ENCODE results near the gene DENND1A.
"Not testable (repeated sequence)": the region's sequence is repeated elsewhere in the genome, so short reads cannot be mapped to it uniquely, and the experiment has no call there.

Gene DENND1A

DNA sequence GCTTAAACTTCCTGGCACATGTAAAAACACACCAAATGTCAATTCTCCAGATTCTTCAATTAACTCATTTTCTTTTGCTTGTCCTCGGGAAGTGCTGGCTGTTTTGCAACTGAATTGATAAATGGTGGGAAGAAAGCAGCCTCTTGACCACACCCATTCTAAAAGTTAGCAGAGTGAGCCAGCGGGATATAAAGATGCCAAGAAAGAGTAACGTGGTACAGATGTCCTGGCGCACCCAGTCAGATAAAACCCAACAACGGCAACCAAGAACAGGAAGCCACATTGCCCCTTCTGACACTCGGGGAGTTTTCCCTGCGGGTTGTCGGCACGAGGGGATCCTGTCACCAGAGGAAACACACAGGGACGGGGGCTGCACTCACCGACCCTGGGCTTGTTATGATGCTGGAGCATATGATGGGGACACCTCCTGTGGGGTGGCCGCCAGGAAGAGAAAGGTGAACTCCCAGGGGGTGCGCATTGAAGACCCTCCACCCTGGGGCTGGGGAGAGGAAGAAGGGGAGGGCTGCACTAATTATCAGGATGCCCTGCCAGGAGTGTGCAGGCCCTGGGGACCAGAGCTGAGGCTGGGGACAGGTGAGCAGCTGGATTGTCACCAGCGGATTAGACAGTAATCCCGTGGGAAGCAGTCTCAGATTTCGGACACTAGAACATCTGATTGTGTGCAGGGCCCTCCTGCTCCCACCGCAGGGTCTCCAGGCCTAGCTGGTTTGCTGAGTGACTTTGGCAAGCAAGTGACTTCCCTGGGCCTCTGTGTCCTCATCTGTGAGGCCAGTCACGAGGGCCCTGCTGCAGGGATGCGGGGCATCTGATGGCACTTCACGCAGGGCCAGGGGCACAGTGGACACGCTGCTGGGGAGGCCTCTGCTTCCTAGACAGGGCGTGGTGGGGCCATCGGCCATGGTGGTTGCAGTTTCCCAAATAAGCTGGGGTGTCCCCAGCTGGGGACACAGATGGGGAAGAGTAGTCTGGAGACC lies 514.7 kb downstream of the DENND1A start:
- no peak for DNase-seq
- intact Hi-C loops (cut with DNase I): loop anchor here (10.0 kb wide), 1 partner anchor 60 kb away; no protein-coding TSS in a partner anchor

DNA sequence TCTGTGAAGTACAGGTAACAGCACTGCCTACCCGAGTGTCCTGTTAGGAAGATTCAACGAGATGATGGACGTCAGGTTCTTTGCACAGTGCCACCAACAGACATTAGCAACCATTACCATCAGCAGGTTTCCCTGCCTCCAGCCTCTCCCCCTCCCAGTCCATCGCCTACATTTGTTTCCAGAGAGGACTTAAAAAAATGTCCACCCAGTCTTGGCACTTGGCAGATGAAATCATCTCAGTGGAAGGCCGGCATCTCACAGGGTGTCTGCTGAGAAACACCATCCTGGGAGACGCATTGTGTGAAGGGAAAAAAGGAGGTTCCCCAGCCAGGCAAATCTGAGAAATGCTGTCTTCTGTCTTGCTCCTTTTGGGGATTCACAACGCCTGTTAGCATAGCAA lies 515.7 kb downstream of the DENND1A start:
- DNase-seq: no peak
- intact Hi-C loops (cut with DNase I): loop anchor here (10.0 kb wide), 1 partner anchor 61 kb away; no protein-coding TSS in a partner anchor

DNA sequence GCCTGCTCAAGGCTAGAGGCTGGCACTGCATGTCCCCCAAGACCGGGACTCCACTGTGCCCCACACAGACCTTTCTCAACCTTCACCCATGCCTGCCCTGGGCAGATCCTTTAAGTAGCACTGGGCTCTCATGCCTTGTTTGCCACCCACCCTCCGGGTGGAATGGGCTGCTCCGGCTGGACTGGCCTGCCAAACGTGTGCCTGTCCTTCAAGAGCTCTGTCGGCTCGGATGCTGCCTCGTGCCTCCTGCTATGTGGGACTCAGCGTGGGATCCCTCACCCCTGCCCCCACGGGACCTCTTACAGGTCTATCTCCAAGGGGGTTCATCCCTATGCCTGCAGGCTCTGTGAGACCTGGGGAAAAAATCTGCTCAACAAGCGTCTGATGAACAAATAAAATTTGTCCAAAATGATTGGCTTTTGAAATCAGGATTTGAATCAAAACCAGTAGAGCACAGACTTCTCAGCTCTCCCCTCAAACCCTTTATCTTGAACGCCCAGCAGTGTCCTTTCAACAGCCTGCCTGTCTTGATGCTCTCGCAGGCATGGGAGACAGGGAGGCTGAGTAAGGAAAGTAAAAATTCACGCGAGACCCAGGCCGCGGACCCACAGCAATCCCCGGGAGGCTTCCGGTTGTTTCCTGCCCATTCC lies 517.6 kb downstream of the DENND1A start:
- DNase-seq: no peak
- intact Hi-C loops (cut with DNase I): loop anchor here (10.0 kb wide), 1 partner anchor 63 kb away; no protein-coding TSS in a partner anchor

DNA sequence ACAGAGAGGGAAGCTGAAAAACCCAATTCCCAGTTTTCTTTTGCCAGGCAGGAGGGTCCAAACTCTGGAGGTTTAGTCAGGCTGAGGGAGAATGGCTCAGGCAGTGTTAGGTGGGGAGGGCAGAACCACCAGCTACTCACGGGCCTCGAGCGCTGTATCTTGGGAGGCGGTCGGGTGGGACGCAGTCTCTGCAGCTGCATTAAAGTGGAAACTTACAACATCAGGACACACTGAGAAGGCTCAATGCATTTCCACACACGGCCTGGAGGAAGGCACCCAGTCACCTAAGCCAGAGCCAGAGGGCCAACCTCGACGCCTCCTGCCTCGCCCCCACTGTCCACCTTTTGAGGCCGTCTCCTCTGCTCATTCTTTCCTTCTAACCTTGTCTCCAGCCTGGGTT lies 518.3 kb downstream of the DENND1A start:
- intact Hi-C loops (cut with DNase I): loop anchor here (10.0 kb wide), 1 partner anchor 63 kb away; no protein-coding TSS in a partner anchor
- DNase-seq: no peak

DNA sequence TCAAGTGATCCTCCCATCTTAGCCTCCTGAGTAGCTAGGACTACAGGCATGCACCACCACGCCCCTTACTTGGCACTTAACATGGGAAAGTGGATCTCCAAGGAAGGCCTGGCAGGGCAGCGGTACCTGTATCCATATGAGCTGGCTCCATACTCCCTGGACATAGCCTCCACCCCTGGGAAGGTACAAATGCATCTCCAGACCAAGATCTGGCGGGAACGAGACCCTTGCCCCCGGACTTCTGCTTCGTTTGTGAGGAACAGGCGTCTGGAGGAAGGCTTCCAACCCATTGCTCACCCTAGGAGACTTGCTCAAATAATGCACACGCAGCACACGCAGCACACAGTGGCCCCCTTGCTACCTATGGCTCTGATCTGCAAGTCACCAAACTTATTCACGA lies 518.7 kb downstream of the DENND1A start:
- intact Hi-C loops (cut with DNase I): loop anchor here (10.0 kb wide), 1 partner anchor 64 kb away; no protein-coding TSS in a partner anchor
- DNase-seq: no peak

DNA sequence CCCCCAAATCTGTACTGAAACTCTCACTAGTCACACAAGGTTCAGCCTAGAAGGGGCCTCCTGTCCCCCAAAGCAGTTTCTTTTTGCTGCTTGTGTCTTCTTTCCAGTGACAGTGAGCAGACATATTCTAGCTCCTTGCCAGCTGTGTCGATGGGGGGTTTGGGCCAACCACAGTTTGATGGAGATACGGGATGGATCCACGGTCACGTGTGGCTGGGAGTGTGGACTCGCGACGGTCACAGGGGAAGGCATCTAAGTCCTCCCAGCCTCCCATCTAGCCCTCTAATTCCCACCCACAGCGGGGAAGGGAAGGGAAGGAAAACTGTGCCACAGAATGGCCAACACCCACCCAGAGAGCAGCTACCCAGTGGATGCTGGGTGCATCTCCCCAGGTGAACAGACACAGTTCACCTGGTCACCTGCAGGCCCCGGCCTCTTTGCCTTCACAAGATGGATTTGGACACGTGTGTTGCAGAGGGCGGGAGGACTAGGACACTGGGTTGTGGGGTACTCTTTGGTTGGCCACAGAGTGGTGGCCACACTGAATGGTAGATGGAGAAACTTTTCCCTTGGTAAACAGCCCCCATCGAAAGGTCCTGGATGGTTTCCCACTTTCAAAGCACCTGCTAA lies 519.5 kb downstream of the DENND1A start:
- DNase-seq: no peak
- intact Hi-C loops (cut with DNase I): loop anchor here (10.0 kb wide), 1 partner anchor 64 kb away; no protein-coding TSS in a partner anchor

DNA sequence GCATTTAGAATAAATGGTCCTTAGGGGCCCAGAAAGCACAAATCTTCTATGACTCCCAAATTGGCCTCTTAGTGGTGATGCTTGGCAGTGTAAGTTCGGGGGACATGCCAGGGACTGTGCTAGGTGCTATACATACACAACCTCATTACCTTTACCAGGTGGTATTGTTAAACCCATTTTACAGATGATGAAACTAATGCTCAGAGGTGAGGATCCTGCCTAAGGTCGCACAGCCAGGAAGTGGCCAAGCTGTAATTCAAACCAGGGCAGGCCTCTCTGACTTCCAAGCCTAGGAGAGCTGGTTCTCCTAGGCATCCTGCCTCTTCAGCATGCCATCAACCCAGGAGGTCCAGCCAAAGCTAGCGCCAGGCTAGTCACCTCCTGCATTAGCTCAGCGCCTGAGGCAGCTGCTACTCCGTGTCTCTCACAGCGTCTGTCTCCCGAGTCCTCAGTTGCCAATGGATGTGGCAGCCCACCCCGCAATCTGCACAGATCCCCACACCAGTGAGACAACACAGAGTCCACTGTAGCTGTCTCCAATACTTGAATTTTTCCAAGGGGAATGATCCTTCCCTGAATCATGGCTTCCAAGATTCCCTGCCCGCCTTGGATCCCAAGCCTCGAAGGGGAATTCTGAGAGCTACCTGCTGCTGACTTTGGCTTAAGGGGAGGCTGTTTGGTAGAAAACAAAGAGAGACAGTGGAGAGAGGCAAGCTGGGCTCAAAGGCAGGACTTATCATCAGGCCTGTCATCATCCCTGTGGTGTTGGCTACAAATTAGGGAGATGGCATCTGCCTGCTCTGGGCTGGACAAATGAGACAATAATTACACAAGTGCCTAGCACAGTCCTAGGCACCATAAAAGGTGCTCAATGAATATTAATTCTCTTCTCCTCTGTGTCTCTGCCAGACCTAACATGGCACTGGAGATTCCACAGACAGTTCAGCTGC lies 521.3 kb downstream of the DENND1A start:
- intact Hi-C loops (cut with DNase I): no loop called here
- no peak for DNase-seq

DNA sequence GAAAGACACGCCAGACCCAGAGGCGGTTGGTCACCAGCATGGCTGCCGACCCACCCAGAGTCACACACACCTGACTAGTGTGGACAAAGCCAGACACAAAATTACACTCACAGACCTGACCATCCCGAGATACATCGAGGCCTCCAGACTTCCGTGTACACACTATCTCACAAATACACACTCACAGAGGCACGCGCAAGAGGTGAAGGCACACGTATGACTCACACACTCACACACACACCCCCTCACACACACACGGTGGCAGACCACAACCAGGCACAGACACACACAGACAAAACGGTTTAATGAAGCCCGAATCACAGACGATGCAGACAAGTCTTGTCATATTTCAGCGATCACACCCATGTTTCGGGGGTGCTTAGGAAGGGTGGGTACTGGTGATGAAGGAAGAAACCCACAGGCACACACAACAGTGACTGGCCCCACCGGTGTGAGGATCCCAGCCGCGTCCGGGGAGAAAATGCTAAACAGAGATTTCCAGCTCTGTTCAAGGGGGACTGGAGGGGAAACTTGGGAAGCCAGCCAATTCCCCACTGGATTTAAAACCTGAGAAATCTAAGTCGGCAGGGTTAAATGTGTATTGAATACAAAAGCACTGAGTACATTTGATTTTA lies 522.6 kb downstream of the DENND1A start:
- intact Hi-C loops (cut with DNase I): no loop called here
- DNase-seq: no peak

DNA sequence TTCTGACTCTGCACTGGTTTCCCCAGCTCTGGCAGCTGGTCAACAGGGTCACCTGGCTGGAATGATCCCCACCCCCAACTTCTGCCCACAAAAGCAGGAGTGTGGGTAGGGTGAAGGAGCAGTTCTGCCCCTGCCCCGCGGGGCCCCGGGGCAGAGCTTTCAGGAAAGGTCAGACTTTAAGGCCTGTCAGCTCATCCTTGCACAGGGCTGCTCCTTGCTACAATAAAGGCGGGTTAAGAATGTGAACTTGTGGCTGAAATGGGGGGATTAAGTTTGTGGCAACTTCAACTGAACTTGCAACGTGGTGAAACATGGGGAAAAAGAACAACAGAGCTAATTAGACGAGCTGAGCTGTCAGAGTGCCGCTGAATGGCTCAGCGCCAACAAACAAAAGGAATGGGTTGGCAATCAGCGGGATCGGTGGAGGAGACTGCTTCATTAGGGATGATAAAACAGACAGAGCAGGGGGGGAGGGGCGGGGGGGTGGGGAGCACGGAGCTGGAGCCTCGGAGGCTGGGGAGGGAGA lies 523.2 kb downstream of the DENND1A start:
- intact Hi-C loops (cut with DNase I): no loop called here
- DNase-seq: no peak

DNA sequence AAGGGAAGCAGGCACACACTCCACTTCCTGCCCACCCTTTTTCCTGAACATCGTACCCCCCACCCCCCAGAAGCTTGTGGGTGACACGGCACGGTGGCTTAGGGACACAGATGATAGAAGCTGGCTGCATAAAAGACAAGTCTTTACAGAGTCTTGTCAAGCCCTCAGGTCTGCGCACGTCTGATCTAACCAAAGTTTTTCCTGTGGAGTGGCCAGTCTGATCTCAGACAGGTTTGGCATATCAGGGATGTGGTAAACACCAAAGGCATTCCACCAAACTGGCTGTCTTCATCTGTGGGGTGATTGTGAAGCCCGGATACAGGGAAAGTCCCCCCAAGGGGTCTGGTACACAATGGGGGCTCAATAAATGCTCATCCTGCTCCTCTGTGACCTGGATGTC lies 523.9 kb downstream of the DENND1A start:
- intact Hi-C loops (cut with DNase I): no loop called here
- no peak for DNase-seq

DNA sequence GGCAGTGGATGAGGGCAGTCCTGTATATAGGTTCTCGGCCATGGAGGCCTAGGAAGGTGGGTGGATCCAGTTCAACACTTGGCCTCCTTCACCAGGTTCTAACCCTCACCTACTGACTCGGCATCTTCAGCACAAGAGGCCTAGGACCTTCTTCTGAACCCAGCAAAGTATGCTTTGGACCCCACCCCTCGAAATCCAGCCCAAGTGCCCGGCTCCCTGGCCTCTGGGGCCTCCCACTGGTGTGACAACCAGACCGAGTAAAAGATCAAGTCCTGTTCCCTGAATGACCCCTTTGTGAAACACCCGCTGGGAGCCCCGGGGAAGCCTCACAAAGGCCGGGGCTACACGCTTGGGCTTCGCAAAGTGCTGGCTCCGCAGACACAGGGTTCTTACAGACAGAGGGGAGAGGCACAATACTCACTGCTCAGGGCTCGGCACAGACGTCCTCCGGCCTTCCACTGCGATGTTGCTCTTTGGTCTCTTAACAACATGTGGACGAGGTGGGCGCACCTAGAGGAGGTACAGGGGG lies 526.9 kb downstream of the DENND1A start:
- intact Hi-C loops (cut with DNase I): no loop called here
- peak in 26 of 42 donors; percentile 22 to 78 (median 48) for DNase-seq

DNA sequence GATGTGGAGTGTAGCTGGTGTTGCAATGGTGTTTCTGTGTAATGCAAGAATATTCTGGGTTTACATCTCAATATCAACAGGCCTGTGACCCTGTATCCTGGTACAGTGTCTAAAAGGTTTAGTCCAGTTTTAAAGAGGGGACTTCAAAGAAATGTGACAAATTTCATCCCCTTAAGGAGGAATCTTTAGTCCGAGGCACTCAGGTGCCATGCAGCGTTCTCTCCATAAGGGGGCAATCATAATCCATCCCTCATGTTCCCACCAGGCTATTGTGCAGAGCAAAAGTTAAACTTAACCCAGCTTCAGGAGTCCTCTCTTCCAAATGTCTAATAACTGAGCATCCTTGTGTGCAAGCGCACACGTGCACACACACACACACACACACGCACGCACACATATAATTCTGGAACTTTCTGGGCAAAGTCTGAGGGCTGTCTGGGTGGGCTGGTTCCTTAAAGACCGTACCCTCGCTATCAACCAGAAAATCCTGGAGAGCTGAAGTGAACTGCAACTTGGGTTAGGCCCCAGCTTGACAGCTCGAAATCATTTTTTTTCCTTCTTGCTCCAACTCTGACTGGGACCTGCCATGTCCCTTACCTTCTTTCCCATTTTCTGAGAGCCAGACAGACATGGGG lies 527.9 kb downstream of the DENND1A start:
- DNase-seq: peak in 30 of 42 donors; percentile 29 to 79 (median 60)
- intact Hi-C loops (cut with DNase I): no loop called here

DNA sequence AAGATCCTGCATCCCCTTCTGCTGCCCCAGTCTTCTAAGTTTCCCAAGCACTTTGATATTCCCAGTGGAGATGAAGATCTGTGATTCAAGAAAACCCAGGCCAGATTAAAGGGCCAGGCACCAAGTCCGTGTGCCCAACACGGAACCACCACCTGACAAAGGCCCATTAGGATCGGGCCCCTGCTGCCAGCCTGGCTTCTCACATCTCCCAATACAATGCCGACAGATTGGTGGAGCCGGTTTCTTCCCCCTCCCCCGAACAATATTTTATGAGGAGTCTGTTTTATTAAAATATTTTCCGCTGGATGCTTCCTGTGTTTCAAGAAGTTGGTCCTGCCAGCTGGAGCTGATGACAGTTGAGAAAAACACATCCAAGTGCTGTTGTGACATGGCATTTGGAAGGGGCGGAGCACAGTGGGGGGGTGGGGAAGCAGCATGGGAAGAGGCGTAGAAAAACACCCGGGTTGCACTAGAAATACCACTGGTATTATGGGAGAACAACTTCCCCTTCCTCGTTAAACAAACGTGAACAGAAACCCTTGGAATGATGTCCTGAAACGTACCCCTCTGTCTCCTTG lies 528.9 kb downstream of the DENND1A start:
- DNase-seq: no peak
- intact Hi-C loops (cut with DNase I): no loop called here

DNA sequence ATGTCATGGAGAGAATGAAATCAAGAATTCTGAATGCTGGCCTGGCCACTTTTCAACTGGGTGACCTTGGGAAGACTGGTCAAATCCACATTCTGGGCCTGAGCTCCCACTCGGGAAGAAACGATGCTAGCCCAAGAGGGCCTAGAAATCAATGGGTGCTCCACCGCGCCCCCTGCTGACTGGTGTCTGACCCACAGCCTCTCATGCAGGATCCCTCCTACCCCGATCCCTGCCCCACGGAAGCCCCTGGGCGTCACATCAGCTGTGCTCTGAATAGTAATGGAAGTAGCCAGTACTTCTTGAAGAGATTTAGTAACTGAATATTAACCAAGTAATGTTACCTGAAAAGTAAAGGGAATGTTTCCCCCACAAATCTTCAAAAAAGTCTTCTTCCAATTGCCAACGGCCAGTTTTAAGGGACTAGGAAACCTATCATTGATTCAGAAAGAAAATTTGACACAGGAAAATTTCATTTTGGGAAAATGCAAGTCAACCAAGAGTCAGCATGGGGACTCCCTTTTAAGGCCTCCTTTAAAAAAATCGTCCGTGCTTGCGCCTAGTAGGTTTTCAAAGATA lies 530.0 kb downstream of the DENND1A start:
- intact Hi-C loops (cut with DNase I): loop anchor here (10.0 kb wide), 1 partner anchor 635 kb away; no protein-coding TSS in a partner anchor
- DNase-seq: peak in 6 of 42 donors; percentile 43 to 70 (median 58)

DNA sequence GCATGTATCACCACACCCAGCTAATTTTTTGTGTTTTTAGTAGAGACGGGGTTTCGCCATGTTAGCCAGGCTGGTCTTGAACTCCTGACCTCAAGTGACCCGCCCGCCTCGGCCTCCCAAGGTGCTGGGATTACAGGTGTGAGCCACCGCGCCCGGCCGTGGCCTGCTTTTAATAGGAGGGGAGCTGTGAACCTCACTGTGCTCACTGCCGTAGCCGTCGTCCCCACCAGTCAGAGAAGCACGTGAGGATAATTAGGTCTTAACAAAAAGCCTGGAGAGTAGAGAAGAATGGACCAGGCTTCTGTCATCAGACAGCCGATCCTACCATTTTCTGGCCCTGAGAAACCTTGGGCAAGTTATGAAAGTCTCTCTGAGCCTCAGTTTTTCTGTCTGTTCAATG lies 531.0 kb downstream of the DENND1A start:
- DNase-seq: not testable (repeated sequence)
- intact Hi-C loops (cut with DNase I): loop anchor here (10.0 kb wide), 1 partner anchor 636 kb away; no protein-coding TSS in a partner anchor

DNA sequence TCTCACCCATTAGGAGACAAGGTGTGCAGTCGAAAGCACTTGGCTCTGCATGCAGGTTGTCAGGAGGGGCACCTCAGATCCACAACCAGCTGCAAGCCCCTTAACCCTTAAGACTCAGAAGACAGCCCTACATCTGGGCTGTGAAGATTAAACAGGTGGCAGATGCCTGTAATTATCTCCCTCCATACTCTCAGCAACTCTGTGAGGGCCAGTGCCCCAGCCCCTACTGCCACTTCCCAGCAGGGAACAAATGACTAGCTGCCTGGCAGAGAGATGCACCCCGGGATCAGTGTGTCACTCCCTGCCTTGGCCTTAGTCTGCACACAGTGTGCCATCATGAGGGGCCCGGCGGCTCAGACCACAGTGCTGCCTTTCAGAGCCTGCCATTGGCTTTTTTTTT lies 532.0 kb downstream of the DENND1A start:
- no peak for DNase-seq
- intact Hi-C loops (cut with DNase I): loop anchor here (10.0 kb wide), 1 partner anchor 637 kb away; no protein-coding TSS in a partner anchor

All from head of caudate nucleus (tissue), 42 donors.